IPS-15b (cell line): ENCODE measurements around the gene CDH15.

ENCODE experiments used
- H3K27me3 ChIP-seq: one replicate; pipeline ENCODE4 v1.6.1; 2013; ENCODE audit warnings: low read length; ENCODE audit not compliant: control insufficient read depth, insufficient read depth
- H3K36me3 ChIP-seq: one replicate; pipeline ENCODE4 v1.6.1; 2013; ENCODE audit warnings: low read length; ENCODE audit not compliant: control insufficient read depth, insufficient read depth
- H3K4me1 ChIP-seq: one replicate; pipeline ENCODE4 v1.6.1; 2013; ENCODE audit warnings: mild to moderate bottlenecking, low read length; ENCODE audit not compliant: control insufficient read depth, insufficient read depth
- H3K4me3 ChIP-seq: one replicate; pipeline ENCODE4 v1.5.1; 2013; ENCODE audit warnings: low read depth, low read length
- H3K9ac ChIP-seq: one replicate; pipeline ENCODE4 v1.6.1; 2013; ENCODE audit warnings: low read depth, mild to moderate bottlenecking, low read length
- H3K9me3 ChIP-seq: one replicate; pipeline ENCODE4 v1.6.1; 2013; ENCODE audit warnings: mild to moderate bottlenecking, low read length; ENCODE audit not compliant: control insufficient read depth, insufficient read depth

CDH15 gene

GRCh38 chr16:89209522-89210044 is 38.0 kb downstream of the CDH15 start:
- no peak overlapping the region for H3K9ac ChIP-seq
- H3K4me3 ChIP-seq: no peak overlapping the region
- H3K4me1 ChIP-seq: no peaks in the 10 kb centered on the region
- no peaks in the 10 kb centered on the region for H3K27me3 ChIP-seq
- H3K9me3 ChIP-seq: no peaks in the 10 kb centered on the region
- H3K36me3 ChIP-seq: no peaks in the 10 kb centered on the region

- H3K4me3 ChIP-seq: no peak overlapping the region
- no peak overlapping the region for H3K9ac ChIP-seq
- no peaks in the 10 kb centered on the region for H3K36me3 ChIP-seq
Measured at GRCh38 chr16:89210165-89210903, 38.8 kb downstream of the CDH15 start.

GRCh38 chr16:89210904-89211515 is 39.5 kb downstream of the CDH15 start:
- Histone ChIP-seq H3K27me3 (no peaks in the 10 kb centered on the region), H3K9ac (no peak overlapping the region), H3K36me3 (no peaks in the 10 kb centered on the region), H3K4me1 (no peaks in the 10 kb centered on the region), H3K4me3 (no peak overlapping the region), H3K9me3 (no peaks in the 10 kb centered on the region)

More at GRCh38 chr16:89210165-89210903, 38.8 kb downstream of the CDH15 start:
- Histone ChIP-seq H3K4me1 (no peaks in the 10 kb centered on the region), H3K9me3 (no peaks in the 10 kb centered on the region), H3K27me3 (no peaks in the 10 kb centered on the region)

GRCh38 chr16:89216315-89217137 is 45.0 kb downstream of the CDH15 start:
- Histone ChIP-seq H3K9me3 (no peaks in the 10 kb centered on the region), H3K4me3 (peak overlapping the region; percentile 78), H3K36me3 (no peaks in the 10 kb centered on the region), H3K4me1 (no peaks in the 10 kb centered on the region), H3K27me3 (no peaks in the 10 kb centered on the region), H3K9ac (no peak overlapping the region)

GRCh38 chr16:89217138-89217387 is 45.5 kb downstream of the CDH15 start:
- Histone ChIP-seq H3K9ac (peak overlapping the region; percentile 76), H3K4me1 (no peaks in the 10 kb centered on the region)

GRCh38 chr16:89217388-89218191 is 46.0 kb downstream of the CDH15 start, which contains the start of gene ZNF778:
TSS of gene ZNF778 (plus strand) at chr16:89217703. CDS start at chr16:89221128, 3,425 bp downstream.
- H3K36me3 ChIP-seq: peaks cover 6% of the 10 kb centered on the region
- H3K9me3 ChIP-seq: no peaks in the 10 kb centered on the region
- peak within 1 kb of the TSS; percentile 76 for H3K9ac ChIP-seq
- H3K27me3 ChIP-seq: no peaks in the 10 kb centered on the region
- H3K4me3 ChIP-seq: peak within 1 kb of the TSS; percentile 78
- H3K4me1 ChIP-seq: no peaks in the 10 kb centered on the region

More at GRCh38 chr16:89217138-89217387, 45.5 kb downstream of the CDH15 start:
- H3K9me3 ChIP-seq: no peaks in the 10 kb centered on the region
- peaks cover 2% of the 10 kb centered on the region for H3K36me3 ChIP-seq
- H3K27me3 ChIP-seq: no peaks in the 10 kb centered on the region
- peak overlapping the region; percentile 78 for H3K4me3 ChIP-seq

- no peak overlapping the region for H3K9ac ChIP-seq
Measured at GRCh38 chr16:89219365-89219764, 47.8 kb downstream of the CDH15 start.

GRCh38 chr16:89221604-89222003 is 50.1 kb downstream of the CDH15 start:
- Histone ChIP-seq H3K4me3 (no peak overlapping the region), H3K27me3 (no peaks in the 10 kb centered on the region), H3K9ac (no peak overlapping the region), H3K36me3 (peaks cover 24% of the 10 kb centered on the region), H3K4me1 (no peaks in the 10 kb centered on the region), H3K9me3 (no peaks in the 10 kb centered on the region)

More at GRCh38 chr16:89219365-89219764, 47.8 kb downstream of the CDH15 start:
- Histone ChIP-seq H3K36me3 (peaks cover 16% of the 10 kb centered on the region), H3K4me3 (no peak overlapping the region), H3K4me1 (no peaks in the 10 kb centered on the region), H3K9me3 (no peaks in the 10 kb centered on the region), H3K27me3 (no peaks in the 10 kb centered on the region)

- Histone ChIP-seq H3K4me3 (no peak overlapping the region), H3K9ac (no peak overlapping the region), H3K4me1 (no peaks in the 10 kb centered on the region), H3K36me3 (peaks cover 37% of the 10 kb centered on the region), H3K9me3 (peaks cover 9% of the 10 kb centered on the region), H3K27me3 (no peaks in the 10 kb centered on the region)
Measured at GRCh38 chr16:89222931-89223330, 51.4 kb downstream of the CDH15 start.

GRCh38 chr16:89224665-89225064 is 53.1 kb downstream of the CDH15 start:
- Histone ChIP-seq H3K36me3 (peaks cover 43% of the 10 kb centered on the region), H3K9me3 (peaks cover 9% of the 10 kb centered on the region), H3K27me3 (no peaks in the 10 kb centered on the region), H3K4me1 (no peaks in the 10 kb centered on the region), H3K4me3 (no peak overlapping the region), H3K9ac (no peak overlapping the region)

GRCh38 chr16:89230255-89230654 is 58.7 kb downstream of the CDH15 start:
- Histone ChIP-seq H3K4me1 (no peaks in the 10 kb centered on the region), H3K4me3 (no peak overlapping the region), H3K9me3 (peaks cover 9% of the 10 kb centered on the region), H3K36me3 (peaks cover 52% of the 10 kb centered on the region), H3K27me3 (no peaks in the 10 kb centered on the region), H3K9ac (no peak overlapping the region)
